Inferior parietal cortex (tissue), 1 donor: ENCODE results near the gene PRR12.

ENCODE experiments used
- DNase-seq: peaks from one replicate; pipeline ENCODE4 v3.0.0-alpha.2; 2016; ENCODE audit errors: extremely low spot score

The PRR12 gene

GRCh38 chr19:49590971-49591730 is at the start of gene PRR12:
Gene PRR12, plus strand, starts transcription at chr19:49591182. Its CDS starts 473 bp downstream, at chr19:49591655.
- DNase-seq: peak; percentile 75

GRCh38 chr19:49541914-49542313 is 49.1 kb upstream of the PRR12 start:
- no peak for DNase-seq

GRCh38 chr19:49542446-49542845 is 48.5 kb upstream of the PRR12 start:
- DNase-seq: no peak

- DNase-seq: no peak
These were observed 48.0 kb upstream of the PRR12 start for GRCh38 chr19:49543032-49543431.

- no peak for DNase-seq
These were observed 46.8 kb upstream of the PRR12 start for GRCh38 chr19:49544154-49544553.

GRCh38 chr19:49546825-49547565 is 44.0 kb upstream of the PRR12 start:
- peak; percentile 98 for DNase-seq

GRCh38 chr19:49549045-49549444 is 41.9 kb upstream of the PRR12 start:
- no peak for DNase-seq

- no peak for DNase-seq
These were observed 39.5 kb upstream of the PRR12 start for GRCh38 chr19:49551531-49551930.

- DNase-seq: no peak
These were observed 38.2 kb upstream of the PRR12 start for GRCh38 chr19:49552749-49553148.

- no peak for DNase-seq
These were observed 37.3 kb upstream of the PRR12 start for GRCh38 chr19:49553451-49554271.

GRCh38 chr19:49554701-49555181 is 36.2 kb upstream of the PRR12 start:
- no peak for DNase-seq

- DNase-seq: no peak
These were observed 35.2 kb upstream of the PRR12 start for GRCh38 chr19:49555600-49556411.

GRCh38 chr19:49556412-49557398 is 34.3 kb upstream of the PRR12 start:
- DNase-seq: no peak

- DNase-seq: no peak
These were observed 33.2 kb upstream of the PRR12 start for GRCh38 chr19:49557641-49558325.

GRCh38 chr19:49558591-49558990 is 32.4 kb upstream of the PRR12 start:
- DNase-seq: no peak

GRCh38 chr19:49559443-49559842 is 31.5 kb upstream of the PRR12 start:
- DNase-seq: no peak

GRCh38 chr19:49559928-49560327 is 31.1 kb upstream of the PRR12 start:
- no peak for DNase-seq

GRCh38 chr19:49560358-49560900 is 30.6 kb upstream of the PRR12 start:
- DNase-seq: peak; percentile 55

- no peak for DNase-seq
These were observed 26.4 kb upstream of the PRR12 start for GRCh38 chr19:49564616-49565045.
